GM21786 (cell line): ENCODE results near the gene TREM1.
A peak's percentile ranks its signal among the peaks of the same experiment; 100 is the strongest.
"Not testable (repeated sequence)": the region's sequence is repeated elsewhere in the genome, so short reads cannot be mapped to it uniquely, and the experiment has no call there.

Experiments used
- ATAC-seq: cut with Tn5 transposase; IDR thresholded peaks from one replicate; pipeline ENCODE4 v1.9.1; 2021; ENCODE audit not compliant: unreplicated experiment

TREM1 gene

GRCh38 chr6:41297248-41297647 lies 10.8 kb upstream of the TREM1 start:
- not testable (repeated sequence) for ATAC-seq

- no peak for ATAC-seq
Measured at GRCh38 chr6:41294214-41294872, 7.9 kb upstream of the TREM1 start.

GRCh38 chr6:41291717-41292116 lies 5.2 kb upstream of the TREM1 start:
- ATAC-seq, result no peak

DNA sequence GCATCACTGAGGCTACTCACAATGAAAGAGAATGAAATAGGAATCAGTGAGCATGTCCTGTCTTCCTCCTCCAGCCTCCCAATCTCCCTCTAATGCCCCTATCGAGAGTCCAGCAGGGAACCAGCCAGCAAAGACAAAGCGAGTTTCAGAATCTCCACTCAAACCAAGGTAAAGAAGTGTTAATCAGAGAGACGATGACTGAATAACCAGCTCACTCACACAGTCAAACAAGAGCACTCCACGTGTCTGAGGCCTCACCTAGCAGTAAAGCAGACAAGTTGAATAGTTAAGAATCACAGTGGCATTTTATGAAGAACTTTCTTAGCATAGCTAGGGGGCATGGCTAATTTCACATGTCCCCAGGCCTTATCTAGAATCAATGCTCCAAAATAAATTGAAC lies 3.3 kb upstream of the TREM1 start:
- ATAC-seq, result no peak

DNA sequence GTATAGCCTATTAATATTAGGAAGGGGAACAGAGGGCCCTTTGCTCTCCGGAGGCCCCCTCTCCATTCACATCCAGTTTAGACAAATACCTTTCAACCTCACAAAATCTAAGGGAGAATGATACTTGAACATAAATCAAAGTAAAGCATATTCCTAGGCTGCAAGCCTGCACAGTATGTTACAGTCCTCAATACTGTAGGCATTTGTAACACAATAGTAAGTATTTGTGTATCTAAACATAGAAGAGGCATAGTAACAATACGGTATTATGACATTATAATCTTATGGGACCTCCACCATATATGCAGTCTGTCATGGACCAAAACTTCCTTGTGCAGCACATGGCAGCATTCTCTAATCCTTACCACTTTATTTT lies 2.3 kb upstream of the TREM1 start:
- ATAC-seq, result no peak

- ATAC-seq, result peak; percentile 71
Measured at GRCh38 chr6:41288030-41288753, 1.7 kb upstream of the TREM1 start.

GRCh38 chr6:41284726-41285125 lies 1.8 kb downstream of the TREM1 start:
- no peak for ATAC-seq

GRCh38 chr6:41283600-41283999 lies 2.9 kb downstream of the TREM1 start:
- no peak for ATAC-seq

GRCh38 chr6:41280381-41281057 lies 6.0 kb downstream of the TREM1 start:
- ATAC-seq, result no peak

DNA sequence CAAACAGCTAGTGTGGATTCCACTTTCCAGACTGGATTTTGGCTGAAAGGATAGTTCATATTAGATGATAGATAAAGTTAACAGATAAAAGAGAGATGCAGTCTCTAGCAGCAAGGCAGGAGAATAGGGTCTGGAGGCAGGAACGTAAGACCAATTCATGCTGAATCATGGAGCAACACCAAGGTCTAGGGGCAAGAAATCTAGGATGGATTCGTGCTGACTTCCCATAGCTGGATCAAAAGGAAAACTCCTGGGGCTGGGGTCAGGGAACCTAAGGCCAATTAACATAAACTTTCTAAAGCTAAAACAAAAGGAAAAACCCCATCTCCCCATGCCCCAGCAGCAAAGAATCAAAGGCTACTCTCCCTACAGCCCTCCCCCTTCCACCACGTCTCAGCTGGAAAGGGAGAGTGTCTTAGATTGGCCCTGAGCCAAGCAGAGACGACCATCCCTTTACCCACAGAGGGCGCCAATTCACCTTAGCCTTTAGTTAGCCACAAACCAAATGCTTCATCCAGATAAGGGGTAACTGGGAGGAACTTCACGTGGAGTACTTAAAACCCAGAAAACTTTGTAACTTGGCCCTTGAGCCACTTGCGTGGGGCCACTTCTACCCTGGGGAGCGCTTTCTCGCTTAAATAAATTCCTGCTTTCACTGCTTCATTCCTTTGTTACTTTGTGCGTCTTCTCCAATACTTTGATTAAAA lies 7.6 kb downstream of the TREM1 start:
- no peak for ATAC-seq

DNA sequence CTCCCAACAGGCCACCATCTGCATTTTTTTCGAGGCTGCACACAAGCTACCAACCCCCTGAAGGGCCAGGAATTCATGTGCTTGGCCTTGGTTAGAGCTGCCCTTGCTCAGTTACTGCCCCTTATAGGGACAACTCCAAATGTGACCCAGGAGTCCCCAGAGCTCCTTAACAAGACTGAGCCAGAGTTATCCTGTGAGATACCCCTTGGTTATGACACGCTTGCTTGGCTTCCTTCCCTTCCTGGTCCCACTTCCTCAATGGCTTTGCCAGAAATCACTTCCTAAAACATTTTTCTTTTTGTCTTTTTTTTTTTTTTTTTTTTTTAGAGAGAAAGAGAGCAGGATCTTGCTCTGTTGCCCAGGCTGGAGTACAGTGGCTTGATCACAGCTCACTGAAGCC lies 8.9 kb downstream of the TREM1 start:
- ATAC-seq, result no peak

DNA sequence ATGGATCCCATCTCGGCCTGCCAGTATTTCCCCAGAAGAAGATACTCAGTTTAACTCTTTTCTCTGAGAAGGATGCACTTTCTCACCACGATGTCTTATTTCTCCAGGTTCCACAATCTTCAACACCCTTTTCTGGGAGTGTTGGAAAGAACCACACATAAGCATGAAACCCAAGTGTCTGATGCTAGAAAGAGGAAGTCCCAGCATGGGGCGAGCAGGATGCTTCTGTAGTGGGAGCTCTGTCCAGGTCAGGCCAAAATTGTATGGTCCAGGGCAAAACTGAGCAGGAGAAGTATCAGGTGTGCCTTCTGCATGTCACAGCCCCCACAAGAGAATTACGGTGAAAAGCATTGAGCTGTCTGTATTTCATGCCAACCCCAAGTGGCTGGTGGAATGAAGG lies 11.0 kb downstream of the TREM1 start:
- no peak for ATAC-seq

DNA sequence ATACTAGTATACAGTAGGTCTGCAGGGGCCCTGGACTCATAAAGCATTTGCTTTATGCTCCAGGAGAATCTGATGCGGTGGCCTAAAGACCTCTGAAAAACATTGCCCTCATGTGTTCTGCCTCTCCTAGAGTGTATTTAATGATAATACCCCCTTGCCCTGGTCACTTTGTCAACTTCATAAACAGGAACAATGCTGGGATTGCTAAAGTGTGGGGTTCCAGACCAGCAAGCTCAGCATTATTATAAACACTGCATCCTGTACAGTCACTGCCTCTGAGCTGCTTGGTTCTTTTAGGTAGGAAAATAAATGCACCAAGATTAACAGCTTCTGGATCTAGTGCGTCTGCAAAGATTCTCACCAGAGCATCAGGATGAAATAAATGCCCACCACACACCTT lies 12.2 kb downstream of the TREM1 start:
- no peak for ATAC-seq

- ATAC-seq, result no peak
Measured at GRCh38 chr6:41273714-41274113, 12.8 kb downstream of the TREM1 start.

- no peak for ATAC-seq
Measured at GRCh38 chr6:41272591-41273240, 13.8 kb downstream of the TREM1 start.

GRCh38 chr6:41271901-41272395 lies 14.5 kb downstream of the TREM1 start:
- no peak for ATAC-seq

GRCh38 chr6:41269716-41270115 lies 16.8 kb downstream of the TREM1 start:
- ATAC-seq, result no peak

DNA sequence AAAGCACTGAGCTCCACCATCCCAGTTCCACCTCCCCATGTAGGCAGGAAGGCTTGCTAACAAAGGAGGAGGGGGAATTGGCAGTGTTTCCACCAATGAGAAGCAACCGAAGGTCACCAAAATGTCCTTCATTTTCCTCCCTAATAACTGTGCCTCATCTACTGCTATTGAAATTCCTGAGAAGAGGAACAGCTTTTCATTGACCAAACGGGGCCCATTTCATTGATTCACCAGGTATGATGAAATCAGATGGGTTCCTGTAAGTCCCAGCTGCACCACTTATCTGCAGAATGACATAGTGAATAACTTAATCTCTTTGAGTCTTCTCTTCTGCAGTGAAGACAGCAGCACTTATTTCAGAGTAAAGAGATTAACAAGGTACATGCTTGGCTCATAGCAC lies 17.3 kb downstream of the TREM1 start:
- ATAC-seq, result no peak

DNA sequence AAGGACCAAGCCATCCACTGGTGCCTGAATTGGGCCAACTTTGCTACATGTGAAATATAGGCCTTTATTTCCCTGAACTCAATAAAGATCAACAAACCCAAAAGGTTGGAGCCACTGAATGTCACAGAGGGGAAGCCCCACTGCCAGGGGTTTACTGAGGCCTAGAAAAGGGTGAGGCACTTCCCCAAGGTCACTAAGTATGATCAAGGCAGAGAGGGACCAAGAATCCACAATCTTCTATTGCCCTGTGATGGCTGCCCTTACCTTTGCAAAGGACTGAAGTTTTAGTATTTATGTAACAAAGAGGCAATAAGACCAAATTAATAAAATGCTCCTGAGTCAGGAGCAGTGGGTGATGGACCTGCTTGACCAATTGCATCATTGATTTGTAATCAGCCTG lies 18.0 kb downstream of the TREM1 start:
- no peak for ATAC-seq

- ATAC-seq, result no peak
Measured at GRCh38 chr6:41266541-41266940, 19.9 kb downstream of the TREM1 start.

GRCh38 chr6:41263267-41263666 lies 23.2 kb downstream of the TREM1 start:
- no peak for ATAC-seq
